Tibial nerve (tissue), 4 donors: ENCODE measurements around the gene CARS2. TPM values are rescaled to one million over a fixed set of nuclear protein-coding genes. Genes with fewer than 3 reads are reported as not detected.
"Not testable (repeated sequence)": the region's sequence is repeated elsewhere in the genome, so short reads cannot be mapped to it uniquely, and the experiment has no call there.

Experiments
- DNase-seq, 2 donors: peaks; one replicate each; pipeline ENCODE4 v3.0.0-alpha.2; 2019; ENCODE audit warnings: low spot score in 2 of 2
- H3K27ac ChIP-seq, 4 donors: fragments of 200-600 bp; sonication (generic) in 3 of 4; one replicate each; pipeline ENCODE4 v1.5.1; 2017 to 2019; ENCODE audit warnings: mild to moderate bottlenecking in 1 of 4
- H3K27me3 ChIP-seq, 2 donors: fragments of 200-600 bp; sonication (generic) in 1 of 2; one replicate each; pipeline versions ENCODE4 v1.5.1 to v1.6.0; 2017 to 2019
- H3K36me3 ChIP-seq, 3 donors: fragments of 200-600 bp; sonication (generic); one replicate each; pipeline ENCODE4 v1.5.1; 2018 to 2019
- H3K4me1 ChIP-seq, 4 donors: fragments of 200-600 bp; sonication (generic) in 3 of 4; one replicate each; pipeline ENCODE4 v1.5.1; 2017 to 2019
- H3K4me3 ChIP-seq, 4 donors: fragments of 200-600 bp; sonication (generic) in 3 of 4; one replicate each; pipeline ENCODE4 v1.5.1; 2017 to 2019; ENCODE audit warnings: mild to moderate bottlenecking in 1 of 4, moderate library complexity in 1 of 4
- H3K9me3 ChIP-seq, 4 donors: fragments of 200-600 bp; sonication (generic) in 3 of 4; one replicate each; pipeline ENCODE4 v1.5.1; 2017 to 2019
- EP300 ChIP-seq, 2 donors: sonication (generic); formaldehyde crosslinking; IDR thresholded peaks; one replicate each; pipeline ENCODE4 v1.6.1; 2017; ENCODE audit warnings: antibody characterized with exemption in 2 of 2, mild to moderate bottlenecking in 1 of 2
- POLR2A ChIP-seq, 2 donors: fragments of 450-650 bp; IDR thresholded peaks; one replicate each; pipeline ENCODE4 v1.6.1; 2017; ENCODE audit warnings: antibody characterized with exemption in 2 of 2, mild to moderate bottlenecking in 2 of 2, moderate library complexity in 2 of 2
- WGBS, 2 donors: methylation state at CpG; one replicate each; pipeline ENCODE4 v1.1.5; 2018; 5-methylcytosine and 5-hydroxymethylcytosine counted together
- total RNA-seq, 4 donors: library from RNA; depleted of rRNA; stranded (reverse); fragments of >200 nt; gene quantifications; one replicate each; pipeline ENCODE4 v1.1.0, GENCODE V29; 2016
- TF ChIP-seq, protein P1 (sequence below), 5 experiments: fragments of 200-600 bp in 3 of 5; fragments of 450-650 bp in 2 of 5; sonication (generic) in 3 of 5; IDR thresholded peaks; one replicate each; pipeline ENCODE4 v1.5.1; 2016 to 2019; ENCODE audit warnings: antibody characterized with exemption in 5 of 5, mild to moderate bottlenecking in 3 of 5, moderate library complexity in 2 of 5

CARS2 gene
- total RNA-seq, 4 donors from 2014 or later: 33.7 to 68.4 (median 64.3) TPM

DNA sequence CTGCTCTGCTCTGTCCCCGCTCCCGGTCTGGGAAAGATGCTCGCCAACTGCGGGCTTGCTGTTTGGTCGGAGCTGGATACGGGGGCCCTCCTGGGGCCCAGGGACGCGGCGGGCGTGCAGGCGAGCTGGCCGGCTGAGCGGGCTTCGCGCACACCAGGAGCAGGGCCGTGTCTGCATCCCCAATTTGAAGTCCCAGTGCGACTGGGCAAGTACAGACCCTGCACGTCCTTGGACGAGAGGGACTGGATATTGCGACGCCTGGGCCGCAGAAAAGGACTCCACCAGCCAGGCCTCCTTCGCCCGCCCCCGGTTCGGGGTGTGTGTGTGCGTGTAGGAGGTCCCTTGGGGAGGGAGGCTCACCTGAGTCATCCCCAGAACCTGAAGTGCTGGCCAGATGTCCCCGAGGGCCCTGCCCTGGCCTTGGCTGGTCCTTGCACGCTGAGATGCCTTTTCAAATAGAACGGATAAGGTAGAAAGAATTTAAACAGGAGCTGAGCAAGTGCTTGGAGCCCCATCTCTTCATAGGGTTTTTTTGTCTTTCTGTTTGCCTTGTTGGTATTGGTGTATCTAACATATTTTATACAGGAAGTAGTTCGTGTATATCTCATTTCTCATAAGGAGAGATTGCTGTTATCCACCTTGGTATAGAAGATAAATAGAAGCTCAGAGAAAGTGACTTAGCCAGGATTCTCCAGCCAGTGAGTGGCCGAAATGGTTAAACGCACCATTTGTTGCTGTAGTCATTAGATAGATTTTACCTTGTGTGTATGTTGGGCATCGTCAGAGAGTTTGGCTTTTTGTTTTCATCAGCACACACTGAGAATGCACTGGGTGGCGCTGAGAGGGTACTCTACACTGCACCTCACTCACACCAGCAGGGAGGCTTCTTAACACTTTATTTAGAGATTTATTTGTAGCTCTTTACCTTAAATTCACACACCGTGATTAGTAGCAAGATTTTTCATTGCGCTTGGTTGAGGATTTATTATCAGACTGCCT lies 89.5 kb downstream of the CARS2 start:
- WGBS, 2 donors: 8 to 21% methylated on average over 16 to 37 of the region's 37 CpGs
- Histone ChIP-seq H3K9me3 (no peaks in the 10 kb centered on the region), H3K27me3 (no peaks in the 10 kb centered on the region), H3K4me3 (peak overlapping the region; percentile 71 to 94 (median 88)), H3K4me1 (peaks cover 0 to 47% (median 22%) of the 10 kb centered on the region in 4 donors), H3K27ac (peak overlapping the region; percentile 77 to 92 (median 86)), H3K36me3 (no peaks in the 10 kb centered on the region)
- TF ChIP-seq POLR2A (IDR thresholded peaks at IDR 0.05) (no peak), EP300 (IDR thresholded peaks at IDR 0.05) (peak in 1 of 2 donors; percentile 28)
- DNase-seq: no peak

DNA sequence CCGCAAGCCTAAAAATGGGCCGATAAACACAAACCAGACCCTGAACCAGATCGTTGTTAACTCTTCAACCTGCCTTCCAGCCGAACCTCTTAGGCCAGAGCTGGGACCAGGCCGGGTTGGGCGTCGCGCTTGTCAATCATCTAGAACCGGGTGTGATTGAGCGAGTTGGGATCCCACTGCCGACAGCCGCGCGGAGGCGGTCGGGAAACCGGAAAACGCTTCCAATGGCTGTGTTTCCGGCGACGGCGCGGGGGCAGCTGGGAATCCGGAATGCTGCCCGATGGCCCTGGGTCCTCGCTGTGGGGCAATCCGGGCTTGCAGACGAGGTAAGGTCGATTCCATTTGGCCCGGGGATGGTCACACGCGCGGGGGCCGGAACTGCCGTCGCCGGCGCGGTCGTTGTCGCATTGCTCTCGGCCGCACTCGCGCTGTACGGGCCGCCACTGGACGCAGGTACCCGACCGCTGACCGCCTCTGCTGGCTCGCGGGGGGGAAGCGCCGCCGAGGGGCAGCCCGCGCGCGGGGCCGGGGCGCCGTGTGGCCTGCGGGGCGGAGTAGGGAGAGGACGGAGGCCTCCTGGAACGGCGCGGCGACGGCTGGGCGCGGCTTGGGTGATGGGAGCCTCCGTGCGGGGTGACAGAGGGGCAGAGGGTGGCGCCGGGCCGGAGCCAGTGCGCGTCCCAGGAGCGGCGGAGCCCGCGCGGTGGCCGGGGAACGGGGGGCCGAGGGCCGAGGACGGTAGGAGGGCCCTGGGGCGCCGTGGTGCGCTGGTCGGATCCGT lies 90.4 kb downstream of the CARS2 start, which contains the start of gene NAXD:
NAXD (plus strand) TSS at position 224 of the 781 bp plus-strand sequence; CDS start at position 281, 57 bp downstream.
- 1% methylated on average over 50 to 71 of the region's 95 CpGs for WGBS, 2 donors
- TF ChIP-seq EP300 (IDR thresholded peaks at IDR 0.05) (peak; percentile 77 to 89), POLR2A (IDR thresholded peaks at IDR 0.05) (peak in 1 of 2 donors; percentile 63)
- TF ChIP-seq, protein P1, sequence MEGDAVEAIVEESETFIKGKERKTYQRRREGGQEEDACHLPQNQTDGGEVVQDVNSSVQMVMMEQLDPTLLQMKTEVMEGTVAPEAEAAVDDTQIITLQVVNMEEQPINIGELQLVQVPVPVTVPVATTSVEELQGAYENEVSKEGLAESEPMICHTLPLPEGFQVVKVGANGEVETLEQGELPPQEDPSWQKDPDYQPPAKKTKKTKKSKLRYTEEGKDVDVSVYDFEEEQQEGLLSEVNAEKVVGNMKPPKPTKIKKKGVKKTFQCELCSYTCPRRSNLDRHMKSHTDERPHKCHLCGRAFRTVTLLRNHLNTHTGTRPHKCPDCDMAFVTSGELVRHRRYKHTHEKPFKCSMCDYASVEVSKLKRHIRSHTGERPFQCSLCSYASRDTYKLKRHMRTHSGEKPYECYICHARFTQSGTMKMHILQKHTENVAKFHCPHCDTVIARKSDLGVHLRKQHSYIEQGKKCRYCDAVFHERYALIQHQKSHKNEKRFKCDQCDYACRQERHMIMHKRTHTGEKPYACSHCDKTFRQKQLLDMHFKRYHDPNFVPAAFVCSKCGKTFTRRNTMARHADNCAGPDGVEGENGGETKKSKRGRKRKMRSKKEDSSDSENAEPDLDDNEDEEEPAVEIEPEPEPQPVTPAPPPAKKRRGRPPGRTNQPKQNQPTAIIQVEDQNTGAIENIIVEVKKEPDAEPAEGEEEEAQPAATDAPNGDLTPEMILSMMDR (IDR thresholded peaks at IDR 0.05): peak in 2 of 5 experiments; percentile 4 to 47
- H3K36me3 ChIP-seq: no peaks in the 10 kb centered on the region
- H3K27ac ChIP-seq: peak within 1 kb of the TSS; percentile 77 to 92 (median 86)
- H3K4me3 ChIP-seq: peak within 1 kb of the TSS; percentile 71 to 94 (median 88)
- no peaks in the 10 kb centered on the region for H3K9me3 ChIP-seq
- peak; percentile 76 to 84 for DNase-seq
- H3K27me3 ChIP-seq: peaks cover 0 to 8% of the 10 kb centered on the region in 2 donors
- peaks cover 0 to 42% (median 22%) of the 10 kb centered on the region in 4 donors for H3K4me1 ChIP-seq

DNA sequence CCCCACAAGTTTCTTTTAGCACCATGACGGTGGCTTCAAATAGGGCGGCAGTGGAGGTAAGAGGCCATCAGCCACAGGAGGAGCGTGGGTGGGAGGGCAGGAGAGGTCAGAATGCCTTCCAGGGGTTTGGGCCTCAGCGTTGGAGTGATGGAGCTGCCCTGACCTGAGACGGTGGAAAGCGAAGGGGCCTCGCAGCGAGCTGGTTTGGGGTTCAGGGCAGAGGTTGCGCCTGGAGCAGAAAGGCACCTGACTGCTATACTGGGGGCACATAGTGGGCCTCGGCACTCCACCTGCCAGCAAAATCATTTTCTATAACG lies 91.0 kb downstream of the CARS2 start:
- H3K27ac ChIP-seq: peak overlapping the region; percentile 77 to 92 (median 86)
- 88 to 91% methylated on average over 11 of the region's 11 CpGs for WGBS, 2 donors
- DNase-seq: no peak
- peaks cover 0 to 13% of the 10 kb centered on the region in 2 donors for H3K27me3 ChIP-seq
- TF ChIP-seq POLR2A (IDR thresholded peaks at IDR 0.05) (no peak), EP300 (IDR thresholded peaks at IDR 0.05) (no peak)
- H3K4me3 ChIP-seq: peak overlapping the region; percentile 10 to 94 (median 76)
- H3K36me3 ChIP-seq: no peaks in the 10 kb centered on the region
- peaks cover 0 to 38% (median 22%) of the 10 kb centered on the region in 4 donors for H3K4me1 ChIP-seq
- H3K9me3 ChIP-seq: no peaks in the 10 kb centered on the region

DNA sequence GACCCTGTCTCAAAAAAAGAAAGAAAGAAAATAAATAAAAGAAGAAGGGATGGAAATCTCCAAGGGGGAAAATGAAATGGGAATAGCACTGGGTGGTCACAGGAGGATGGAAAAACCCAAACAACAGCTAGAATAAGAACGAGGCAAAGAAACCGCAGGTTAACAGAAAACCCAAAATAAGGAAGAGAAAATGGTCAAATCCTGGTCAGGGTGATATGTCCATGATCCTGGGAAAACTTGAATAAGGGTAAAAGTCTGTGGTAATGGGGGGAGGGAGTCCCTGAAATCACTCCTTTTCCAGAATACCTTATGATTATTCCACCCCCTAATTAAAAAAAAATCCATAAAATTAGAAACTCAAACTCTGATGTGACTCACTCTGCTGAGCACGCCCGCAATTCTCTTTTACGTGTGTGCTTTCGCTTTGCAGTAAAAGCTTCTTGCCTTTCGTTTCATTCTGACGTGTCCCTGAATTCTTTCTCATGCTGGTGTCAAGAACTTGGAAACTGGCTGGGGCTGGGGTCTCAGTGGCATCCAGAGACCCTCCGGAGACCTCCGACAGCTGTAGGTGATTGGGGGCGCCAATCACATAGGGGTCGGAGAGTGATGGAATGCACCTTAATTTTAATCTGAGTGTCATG lies 94.8 kb downstream of the CARS2 start:
- Histone ChIP-seq H3K27ac (no peak overlapping the region), H3K27me3 (peaks cover 0 to 13% of the 10 kb centered on the region in 2 donors), H3K4me1 (peaks cover 0 to 6% (median 2%) of the 10 kb centered on the region in 4 donors), H3K9me3 (no peaks in the 10 kb centered on the region), H3K4me3 (no peak overlapping the region), H3K36me3 (no peaks in the 10 kb centered on the region)
- 79 to 83% methylated on average over 12 of the region's 12 CpGs for WGBS, 2 donors
- no peak for DNase-seq
- TF ChIP-seq EP300 (IDR thresholded peaks at IDR 0.05): no peak
- no peak for TF ChIP-seq POLR2A (IDR thresholded peaks at IDR 0.05)
- TF ChIP-seq, protein P1 (IDR thresholded peaks at IDR 0.05): no peak

DNA sequence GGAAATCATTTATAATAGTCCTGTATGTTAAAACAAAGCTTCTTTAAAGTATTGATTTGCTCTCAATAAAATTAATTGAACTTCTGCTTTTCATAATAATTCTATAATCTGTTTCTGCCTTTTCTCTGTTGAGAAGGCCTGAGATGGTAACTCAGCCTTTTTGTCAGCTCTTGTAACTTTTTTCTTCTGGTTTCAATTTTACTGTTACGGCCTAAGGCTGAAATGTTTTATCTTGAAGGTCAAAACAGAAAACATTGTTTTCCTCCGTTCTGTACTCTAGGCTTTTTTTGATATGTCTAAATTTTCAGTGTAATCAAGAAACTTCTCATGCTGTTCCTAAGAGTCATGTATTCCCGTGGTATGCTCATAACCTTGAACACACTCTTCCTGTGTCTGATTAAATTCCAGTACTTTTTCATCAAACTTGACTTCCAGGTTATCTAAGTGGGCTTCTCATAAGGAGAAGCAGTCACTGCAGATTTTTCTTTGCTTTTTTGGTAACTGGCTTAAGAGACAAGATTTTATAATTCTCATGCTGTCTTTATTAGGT lies 98.2 kb downstream of the CARS2 start:
- Histone ChIP-seq H3K27ac (no peak overlapping the region), H3K4me1 (no peaks in the 10 kb centered on the region), H3K36me3 (no peaks in the 10 kb centered on the region), H3K9me3 (no peaks in the 10 kb centered on the region), H3K27me3 (peaks cover 0 to 13% of the 10 kb centered on the region in 2 donors), H3K4me3 (no peak overlapping the region)
- TF ChIP-seq POLR2A (IDR thresholded peaks at IDR 0.05) (no peak), EP300 (IDR thresholded peaks at IDR 0.05) (no peak)
- DNase-seq: no peak
- WGBS, 2 donors: 76 to 77% methylated on average over 3 of the region's 3 CpGs

DNA sequence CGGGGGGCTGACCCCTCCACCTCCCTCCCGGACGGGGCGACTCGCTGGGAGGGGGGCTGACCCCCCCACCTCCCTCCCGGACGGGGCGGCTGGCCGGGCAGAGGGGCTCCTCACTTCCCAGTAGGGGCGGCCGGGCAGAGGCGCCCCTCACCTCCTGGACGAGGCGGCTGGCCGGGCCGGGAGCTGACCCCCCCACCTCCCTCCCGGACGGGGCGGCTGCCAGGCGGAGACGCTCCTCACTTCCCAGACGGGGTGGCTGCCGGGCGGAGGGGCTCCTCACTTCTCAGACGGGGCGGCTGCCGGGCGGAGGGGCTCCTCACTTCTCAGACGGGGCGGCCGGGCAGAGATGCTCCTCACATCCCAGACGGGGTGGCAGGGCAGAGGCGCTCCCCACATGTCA lies 99.6 kb downstream of the CARS2 start:
- H3K4me3 ChIP-seq, DNase-seq, H3K27ac ChIP-seq, H3K9me3 ChIP-seq, H3K4me1 ChIP-seq, H3K36me3 ChIP-seq: not testable (repeated sequence)
- WGBS, 2 donors: 94 to 99% methylated on average over 8 to 15 of the region's 33 CpGs
- H3K27me3 ChIP-seq: peaks cover 0 to 13% of the 10 kb centered on the region in 2 donors
